ENCODE data around the gene ARHGAP22.
"Not testable (repeated sequence)": the region's sequence is repeated elsewhere in the genome, so short reads cannot be mapped to it uniquely, and the experiment has no call there.

The ARHGAP22 gene, protein sequence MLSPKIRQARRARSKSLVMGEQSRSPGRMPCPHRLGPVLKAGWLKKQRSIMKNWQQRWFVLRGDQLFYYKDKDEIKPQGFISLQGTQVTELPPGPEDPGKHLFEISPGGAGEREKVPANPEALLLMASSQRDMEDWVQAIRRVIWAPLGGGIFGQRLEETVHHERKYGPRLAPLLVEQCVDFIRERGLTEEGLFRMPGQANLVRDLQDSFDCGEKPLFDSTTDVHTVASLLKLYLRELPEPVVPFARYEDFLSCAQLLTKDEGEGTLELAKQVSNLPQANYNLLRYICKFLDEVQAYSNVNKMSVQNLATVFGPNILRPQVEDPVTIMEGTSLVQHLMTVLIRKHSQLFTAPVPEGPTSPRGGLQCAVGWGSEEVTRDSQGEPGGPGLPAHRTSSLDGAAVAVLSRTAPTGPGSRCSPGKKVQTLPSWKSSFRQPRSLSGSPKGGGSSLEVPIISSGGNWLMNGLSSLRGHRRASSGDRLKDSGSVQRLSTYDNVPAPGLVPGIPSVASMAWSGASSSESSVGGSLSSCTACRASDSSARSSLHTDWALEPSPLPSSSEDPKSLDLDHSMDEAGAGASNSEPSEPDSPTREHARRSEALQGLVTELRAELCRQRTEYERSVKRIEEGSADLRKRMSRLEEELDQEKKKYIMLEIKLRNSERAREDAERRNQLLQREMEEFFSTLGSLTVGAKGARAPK

DNA sequence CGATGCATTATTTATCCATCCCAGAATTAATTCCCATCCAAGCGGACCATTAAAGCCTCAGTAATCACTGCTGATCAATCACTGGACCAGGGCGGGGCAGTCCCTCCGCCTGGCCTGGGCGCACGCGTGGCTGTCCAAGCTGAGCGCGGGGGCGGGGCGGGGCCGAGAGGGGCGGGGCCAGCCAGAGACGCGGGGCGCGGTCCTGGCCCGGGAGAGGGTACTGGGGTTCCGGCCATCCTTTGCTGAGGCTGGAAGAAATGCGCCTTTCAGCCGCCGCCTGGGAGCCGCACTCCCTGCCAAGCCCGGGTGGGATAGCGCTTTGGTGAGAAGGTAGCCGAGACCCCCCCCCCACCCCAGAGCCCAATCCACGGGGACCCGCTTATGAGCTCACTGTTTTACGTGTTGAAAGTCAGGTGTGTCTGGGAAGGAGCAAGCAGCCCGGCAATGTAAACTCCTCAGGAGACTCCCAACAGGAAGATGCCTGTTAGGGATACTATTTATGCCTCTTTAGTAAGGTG, at the start of gene ARHGAP22:
Gene ARHGAP22 (minus strand): TSS at position 83 of the 518 bp plus-strand sequence. CDS start 277 bp downstream, outside the sequence.
- DNase-seq (ENCODE audit: low read depth in 2 of 2), result no peak

DNA sequence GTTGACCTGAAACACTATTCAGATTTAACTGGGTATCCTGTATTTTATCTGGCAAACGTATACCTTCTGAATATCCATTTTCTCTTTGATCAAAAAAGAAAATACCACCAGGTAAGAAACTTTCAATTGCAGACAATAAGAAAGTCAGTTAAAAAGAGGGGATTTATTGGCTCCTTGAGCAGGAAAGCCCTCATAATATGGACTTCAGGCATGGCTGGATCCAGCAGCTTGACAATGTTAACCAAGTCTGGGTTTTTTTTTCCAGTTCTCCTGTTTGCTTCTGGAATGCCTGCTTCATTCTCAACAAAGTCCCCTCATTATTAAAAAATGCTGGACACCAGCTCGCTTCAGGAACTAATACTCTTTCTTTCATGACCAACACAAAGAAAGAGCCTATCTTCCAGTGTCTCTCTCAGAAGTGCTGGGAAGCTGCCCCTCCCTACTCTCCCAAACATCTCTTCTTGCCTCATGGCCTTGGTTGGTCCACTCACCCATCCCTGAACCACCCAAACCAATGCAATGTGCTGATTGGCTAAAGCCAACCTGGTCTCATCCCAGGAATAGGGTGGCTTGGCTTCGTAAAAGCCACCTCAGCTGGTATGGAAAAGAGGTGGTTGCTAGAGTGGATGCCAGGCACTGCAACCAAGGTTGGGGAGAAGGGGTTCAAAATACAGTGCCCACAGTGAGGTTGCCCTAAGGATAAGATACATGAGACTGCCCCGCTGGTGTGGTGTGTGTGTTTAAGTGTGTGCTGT, 49.2 kb upstream of the ARHGAP22 start:
- DNase-seq (ENCODE audit: low read depth in 2 of 2), result no peak

DNA sequence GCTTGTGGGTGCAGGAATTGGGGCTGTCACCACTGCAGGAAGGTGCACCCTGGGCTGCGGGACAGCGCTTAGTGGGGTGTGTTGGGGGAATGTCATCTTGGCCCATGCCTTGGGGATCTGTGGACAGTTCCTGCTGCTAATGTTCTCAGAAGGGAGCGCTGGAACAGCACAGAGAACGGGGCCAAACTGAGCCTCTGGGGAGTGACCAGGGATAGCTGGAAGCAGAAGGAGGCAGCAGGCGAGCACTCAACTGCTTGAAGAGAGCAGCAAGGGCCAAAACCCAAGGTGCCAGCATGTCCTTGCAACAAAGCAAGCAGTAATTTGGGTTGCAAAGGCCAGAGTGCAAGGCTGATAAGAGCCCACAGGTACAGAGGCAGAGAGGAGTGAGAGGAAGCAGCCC, 48.5 kb upstream of the ARHGAP22 start:
- DNase-seq (ENCODE audit: low read depth in 2 of 2), result no peak

DNA sequence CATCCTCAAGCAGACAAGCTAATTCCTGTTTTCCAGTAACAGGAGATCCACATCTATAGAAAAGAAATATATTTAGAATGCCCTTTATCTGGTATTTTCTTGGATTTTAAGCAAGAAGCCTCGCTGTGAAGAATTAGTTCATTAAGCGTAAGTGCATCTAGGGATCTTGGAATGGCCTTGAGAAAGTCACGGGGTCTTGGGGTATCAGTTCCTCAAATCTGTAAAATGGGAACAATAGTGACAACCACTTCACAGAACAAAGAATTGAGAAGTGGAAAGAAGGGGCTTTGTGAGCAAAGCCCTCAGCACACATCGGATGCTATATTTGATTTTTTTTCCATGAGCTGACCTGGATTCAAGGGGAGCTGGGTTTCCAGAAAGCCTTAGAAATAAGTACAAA, 47.5 kb upstream of the ARHGAP22 start:
- no peak for DNase-seq (ENCODE audit: low read depth in 2 of 2)

DNA sequence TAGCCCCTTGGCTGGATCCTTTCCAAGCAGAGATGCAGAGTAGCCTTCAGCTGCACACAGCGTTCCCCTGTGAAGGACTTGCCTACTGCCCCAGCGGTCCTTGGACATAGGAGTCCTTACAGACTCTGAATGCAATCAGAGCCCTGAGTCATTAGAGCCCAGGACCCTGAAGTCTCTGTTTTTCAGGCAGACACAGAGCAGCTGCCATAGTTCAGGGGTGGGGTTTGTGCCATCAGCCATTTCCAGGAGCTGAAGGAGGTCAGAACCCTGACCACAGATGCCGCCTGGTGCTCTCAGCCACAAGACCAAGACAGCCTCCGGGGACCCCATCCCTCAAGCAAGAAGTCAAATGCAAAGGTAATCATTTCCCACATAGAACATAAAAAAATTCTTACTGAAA, 47.0 kb upstream of the ARHGAP22 start:
- no peak for DNase-seq (ENCODE audit: low read depth in 2 of 2)

DNA sequence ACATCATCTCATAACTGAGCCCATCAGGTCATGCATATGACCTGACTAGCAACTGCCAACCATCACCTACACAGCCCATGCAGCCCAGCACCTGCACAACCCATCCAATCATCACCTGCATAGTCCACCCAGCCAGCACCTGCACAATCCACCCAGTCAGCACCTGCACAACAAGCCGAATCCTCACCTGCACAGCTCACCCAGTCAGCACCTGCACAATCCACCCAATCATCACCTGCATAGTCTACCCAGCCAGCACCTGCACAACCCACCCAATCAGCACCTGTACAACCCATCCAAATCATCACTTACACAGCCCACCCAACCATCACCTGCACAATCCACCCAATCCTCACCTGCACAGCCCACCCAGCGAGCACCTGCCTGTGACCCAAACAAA, 46.4 kb upstream of the ARHGAP22 start:
- no peak for DNase-seq (ENCODE audit: low read depth in 2 of 2)

DNA sequence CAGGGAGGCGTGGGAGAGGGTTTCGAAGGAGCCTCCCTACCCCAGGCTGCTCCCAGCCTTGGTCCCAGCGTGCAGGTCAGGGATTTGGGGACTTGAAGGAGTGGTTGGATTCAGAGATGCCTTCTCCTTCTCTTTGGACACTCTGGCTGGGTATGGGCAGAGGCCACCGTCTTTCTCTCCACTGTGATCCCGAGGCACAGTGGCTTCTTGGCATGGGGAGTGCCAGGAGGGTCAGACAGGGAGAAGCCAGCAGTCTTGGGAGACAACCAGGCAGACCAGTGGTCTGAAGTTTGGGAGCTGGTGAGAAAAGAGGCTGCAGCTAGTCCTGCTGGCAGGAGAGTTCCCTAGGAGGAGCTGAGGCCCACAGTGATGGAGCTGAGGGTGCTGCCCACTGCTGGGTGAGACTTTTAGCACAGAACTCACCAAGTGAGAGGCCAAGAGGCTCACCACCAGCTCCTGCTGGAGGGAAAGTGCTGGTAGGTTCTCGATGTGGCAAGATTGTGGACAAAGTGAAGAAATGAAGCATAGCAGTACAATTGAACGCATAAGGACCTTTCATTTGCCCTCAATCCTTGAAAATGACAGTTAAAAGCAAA, 44.6 kb upstream of the ARHGAP22 start:
- DNase-seq (ENCODE audit: low read depth in 2 of 2), result no peak

DNA sequence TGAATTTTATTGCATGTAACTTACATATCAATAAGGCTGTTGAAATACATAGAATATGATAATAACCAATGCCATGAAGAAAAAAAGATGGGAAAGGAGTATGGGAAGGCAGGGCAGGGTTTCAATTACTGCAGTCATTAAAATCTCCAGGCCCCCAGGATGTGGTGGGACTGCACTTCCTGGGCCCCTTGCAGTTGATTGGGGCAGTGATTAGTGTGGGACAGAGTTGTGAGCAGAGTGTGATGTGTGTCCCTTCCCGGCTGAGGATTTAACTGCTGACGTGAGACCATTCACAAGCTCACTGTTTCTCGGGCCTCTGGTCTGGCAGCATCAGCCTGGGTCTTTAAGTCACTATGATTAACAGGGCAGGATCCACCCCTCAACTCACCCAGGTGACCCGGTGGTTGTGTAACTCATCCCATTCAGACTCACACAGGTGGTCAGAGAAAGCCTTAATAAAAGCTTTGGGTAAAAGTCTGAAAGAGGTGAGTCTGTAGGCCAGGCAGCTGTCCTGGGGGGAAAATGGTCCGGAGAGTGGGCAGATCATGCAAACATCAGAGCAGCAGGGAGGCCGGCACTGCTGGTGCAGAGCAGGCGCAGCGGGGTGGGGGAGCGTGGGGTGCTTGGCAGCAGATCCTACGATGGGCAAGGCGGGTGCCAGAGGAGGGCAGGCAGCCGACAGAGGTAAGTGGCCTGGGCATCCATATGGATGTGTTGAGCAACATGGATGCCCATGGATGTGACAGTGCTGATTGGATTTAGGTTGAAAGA, 43.5 kb upstream of the ARHGAP22 start:
- no peak for DNase-seq (ENCODE audit: low read depth in 2 of 2)

DNA sequence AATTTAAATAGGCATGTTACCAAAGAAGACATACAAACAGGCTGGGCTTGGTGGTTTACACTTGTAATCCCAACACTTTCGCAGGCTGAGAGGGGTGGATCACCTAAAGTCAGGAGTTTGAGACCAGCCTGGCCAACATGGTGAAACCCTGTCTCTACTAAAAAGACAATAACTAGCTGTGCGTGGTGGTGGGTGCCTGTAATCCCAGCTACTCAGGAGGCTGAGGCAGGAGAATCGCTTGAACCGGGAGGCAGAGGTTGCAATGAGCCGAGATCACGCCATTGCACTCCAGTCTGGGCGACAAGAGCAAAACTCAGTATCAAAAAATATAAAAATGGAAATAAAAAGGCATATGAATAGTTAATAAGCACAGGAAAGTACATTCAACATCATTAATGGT, 42.2 kb upstream of the ARHGAP22 start:
- not testable (repeated sequence) for DNase-seq (ENCODE audit: low read depth in 2 of 2)

DNA sequence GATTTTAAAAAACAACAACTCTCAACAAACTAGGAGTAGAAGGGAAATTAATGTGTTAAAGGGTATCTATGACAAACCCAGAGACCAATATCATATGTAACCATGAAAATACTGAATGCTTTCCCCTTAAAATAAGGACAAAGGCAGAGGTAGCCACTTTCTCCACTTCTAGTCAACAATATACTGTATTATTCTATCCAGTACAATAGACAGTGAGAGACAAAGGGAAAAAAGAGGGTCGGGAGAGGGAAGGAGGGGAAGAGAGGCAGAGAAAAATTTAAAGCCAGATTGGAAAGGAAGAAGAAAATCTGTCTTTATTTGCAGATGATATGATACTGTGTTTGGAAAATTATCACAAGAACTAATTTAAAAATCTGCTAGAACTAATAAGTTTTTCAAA, 40.7 kb upstream of the ARHGAP22 start:
- DNase-seq (ENCODE audit: low read depth in 2 of 2), result no peak

DNA sequence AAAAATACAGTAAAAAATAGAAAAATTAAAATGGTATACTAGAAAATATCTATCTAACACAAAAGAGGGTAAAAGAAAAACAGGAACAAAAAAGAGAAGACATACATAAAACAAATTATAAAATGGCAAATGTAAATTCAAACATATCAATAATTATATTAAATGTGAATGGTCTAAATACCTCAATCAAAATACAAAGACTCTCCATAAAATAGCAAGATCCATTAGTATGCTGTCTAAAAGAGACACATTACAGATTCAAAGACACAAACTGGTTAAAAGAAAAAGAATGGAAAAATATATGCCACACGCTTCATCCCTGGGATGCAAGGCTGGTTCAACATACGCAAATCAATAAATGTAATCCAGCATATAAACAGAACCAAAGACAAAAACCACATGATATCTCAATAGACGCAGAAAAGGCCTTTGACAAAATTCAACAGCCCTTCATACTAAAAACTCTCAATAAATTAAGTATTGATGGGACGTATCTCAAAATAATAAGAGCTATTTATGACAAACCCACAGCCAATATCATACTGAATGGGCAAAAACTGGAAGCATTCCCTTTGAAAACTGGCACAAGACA, 36.3 kb upstream of the ARHGAP22 start:
- DNase-seq (ENCODE audit: low read depth in 2 of 2), result not testable (repeated sequence)

DNA sequence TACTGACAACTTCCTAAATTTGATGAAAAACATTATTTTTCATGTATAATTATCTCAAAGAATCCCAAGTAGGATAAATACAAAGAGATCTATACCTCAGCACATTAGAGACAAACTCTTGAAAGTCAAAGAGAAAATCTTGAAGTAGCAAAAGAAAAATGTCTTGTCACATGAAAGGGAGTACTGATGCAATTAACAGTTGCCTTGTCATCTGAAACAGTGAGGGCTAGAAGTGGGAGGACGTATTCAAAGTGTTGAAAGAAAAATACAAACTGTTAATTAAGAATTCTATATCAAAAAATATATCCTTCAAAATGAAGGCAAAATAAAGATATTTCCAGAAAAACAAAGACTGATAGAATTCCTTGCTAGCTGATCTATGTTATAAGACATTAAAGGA, 35.5 kb upstream of the ARHGAP22 start:
- no peak for DNase-seq (ENCODE audit: low read depth in 2 of 2)

DNA sequence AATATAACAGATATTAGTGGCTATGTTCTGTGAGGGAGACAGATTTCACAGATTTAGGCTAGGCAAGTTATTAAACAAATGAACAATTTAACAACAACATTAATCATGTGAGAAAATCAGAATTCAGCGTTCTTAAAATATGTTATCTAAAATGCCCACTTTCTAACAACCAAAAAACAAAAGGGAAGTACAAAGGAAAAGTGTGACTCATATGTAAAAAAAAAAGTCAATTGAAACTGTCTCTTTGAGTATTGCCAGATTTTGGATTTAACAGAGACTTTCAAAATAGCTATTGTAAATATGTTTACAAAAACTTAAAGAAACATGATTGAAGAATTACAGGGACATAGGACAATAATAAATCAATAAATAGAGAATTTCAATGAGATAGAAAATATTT, 34.8 kb upstream of the ARHGAP22 start:
- no peak for DNase-seq (ENCODE audit: low read depth in 2 of 2)

DNA sequence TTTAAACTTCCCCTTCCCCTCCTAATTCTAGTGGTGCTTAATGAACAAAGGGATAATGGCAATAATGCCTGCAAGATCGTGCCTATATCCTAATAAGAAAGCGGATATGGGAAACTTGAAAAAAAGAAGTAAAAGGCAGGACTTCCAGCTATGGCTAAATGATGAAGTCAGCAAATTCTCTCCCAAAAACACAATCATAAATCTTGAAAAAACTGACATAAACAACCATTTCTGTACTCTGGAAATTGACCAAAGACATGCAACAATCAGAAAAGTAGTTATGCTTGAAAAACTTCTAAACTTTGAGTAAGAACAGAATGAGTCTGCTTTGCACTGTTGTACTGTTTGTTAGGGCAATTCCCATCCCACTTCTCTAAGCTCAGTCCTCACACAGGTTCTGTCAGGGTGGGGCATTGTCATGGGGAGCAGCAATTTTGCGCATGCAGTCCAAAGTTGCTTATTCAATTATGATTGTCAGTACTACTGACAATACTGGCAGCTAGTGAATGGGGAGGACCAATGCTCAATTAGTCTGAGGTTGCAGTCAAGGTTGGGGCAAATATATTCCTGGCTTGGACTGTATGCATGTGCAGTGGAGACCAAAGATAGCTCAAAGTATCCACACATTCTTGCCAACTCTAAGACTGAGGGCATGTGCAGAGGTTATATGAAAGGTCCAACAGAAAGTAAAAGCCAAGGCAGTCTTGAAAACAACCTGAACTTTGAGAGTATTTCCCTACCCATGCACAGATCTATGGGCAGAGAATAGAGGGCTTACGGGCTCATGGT, 34.1 kb upstream of the ARHGAP22 start:
- DNase-seq (ENCODE audit: low read depth in 2 of 2), result no peak

DNA sequence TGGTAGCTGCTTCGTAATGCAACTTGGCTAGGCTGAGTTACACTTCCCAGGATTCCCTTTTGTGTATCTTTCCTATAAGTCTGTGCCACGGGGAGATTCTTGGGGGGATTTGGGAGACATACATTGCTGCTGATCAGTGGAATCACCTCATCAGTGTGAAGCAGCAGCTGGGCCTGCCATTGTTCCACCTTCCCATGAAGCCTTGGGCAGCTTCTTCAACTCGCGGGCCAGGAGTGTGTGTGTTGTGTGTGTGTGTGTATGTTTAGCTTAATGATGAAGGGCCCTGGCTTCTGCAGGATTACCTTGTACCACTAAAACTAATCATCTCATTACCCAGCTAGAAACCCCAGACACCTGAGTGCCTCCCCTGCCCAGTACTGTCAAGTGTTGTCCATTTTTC, 33.3 kb upstream of the ARHGAP22 start:
- no peak for DNase-seq (ENCODE audit: low read depth in 2 of 2)

DNA sequence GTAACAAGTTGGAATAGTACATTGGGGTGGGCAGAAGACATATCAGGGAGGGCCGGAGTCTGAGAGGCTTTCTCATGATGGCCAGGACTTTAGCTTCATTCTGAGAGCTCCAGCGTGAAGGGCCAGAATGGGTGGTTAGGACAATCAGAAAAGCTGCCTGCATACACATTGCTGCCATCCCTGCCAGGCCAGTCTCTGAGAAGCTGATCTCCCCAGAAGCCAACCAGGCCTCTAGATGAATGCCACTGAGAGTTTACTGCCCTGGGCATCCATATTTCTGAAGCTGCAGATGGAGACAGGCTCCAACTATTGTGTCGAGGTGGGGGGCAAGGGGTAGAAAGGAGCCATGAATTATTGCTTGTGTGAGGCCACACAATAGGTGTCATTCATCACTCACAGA, 32.0 kb upstream of the ARHGAP22 start:
- no peak for DNase-seq (ENCODE audit: low read depth in 2 of 2)

DNA sequence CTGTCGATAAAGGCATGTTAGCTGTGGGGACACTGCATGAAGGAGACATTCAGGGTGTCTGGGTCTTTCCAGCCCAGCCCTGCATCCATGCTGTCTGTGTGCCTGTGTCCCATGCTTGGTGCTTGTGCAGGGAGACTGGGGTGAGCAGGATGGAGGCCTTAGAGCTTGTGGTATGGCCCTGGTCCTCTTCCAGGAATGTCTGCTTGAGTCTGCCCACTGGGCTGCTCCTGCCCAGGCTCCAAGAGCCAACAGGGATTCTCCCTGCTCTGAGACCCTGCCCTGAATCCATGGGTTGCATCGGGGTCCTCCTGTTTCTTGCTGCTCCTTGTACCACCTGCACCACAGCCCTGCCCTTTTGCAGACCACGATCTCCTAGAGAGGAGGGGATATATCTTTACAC, 31.4 kb upstream of the ARHGAP22 start:
- DNase-seq (ENCODE audit: low read depth in 2 of 2), result no peak

DNA sequence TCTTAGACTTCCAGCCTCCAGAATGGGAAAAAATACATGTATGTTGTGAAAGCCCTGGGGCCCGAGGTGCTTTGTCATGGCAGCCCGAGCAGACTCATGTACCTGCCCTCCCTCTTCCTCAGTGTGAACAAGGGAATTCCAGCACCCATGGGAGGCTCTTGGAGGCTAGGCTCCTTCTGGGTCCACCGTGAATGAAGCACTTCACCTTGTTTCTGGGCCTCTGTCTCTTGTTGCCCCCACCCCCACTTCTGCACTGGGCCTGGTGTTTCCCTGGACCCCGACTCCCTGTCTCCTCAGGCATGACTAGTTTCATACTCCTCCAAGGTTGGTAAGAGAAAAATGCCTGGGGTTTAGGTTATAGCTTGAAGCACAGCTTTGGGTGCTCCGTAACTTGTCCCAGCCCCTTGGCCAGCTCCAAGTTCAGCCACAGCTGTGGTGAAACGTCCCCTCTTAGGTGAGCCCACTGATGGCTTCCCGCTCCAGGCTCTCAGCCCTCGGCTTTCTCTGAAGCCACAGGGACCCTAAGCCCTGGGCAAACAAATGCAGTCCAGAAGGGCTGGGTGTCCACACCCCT, 30.2 kb upstream of the ARHGAP22 start:
- DNase-seq (ENCODE audit: low read depth in 2 of 2), result no peak

DNA sequence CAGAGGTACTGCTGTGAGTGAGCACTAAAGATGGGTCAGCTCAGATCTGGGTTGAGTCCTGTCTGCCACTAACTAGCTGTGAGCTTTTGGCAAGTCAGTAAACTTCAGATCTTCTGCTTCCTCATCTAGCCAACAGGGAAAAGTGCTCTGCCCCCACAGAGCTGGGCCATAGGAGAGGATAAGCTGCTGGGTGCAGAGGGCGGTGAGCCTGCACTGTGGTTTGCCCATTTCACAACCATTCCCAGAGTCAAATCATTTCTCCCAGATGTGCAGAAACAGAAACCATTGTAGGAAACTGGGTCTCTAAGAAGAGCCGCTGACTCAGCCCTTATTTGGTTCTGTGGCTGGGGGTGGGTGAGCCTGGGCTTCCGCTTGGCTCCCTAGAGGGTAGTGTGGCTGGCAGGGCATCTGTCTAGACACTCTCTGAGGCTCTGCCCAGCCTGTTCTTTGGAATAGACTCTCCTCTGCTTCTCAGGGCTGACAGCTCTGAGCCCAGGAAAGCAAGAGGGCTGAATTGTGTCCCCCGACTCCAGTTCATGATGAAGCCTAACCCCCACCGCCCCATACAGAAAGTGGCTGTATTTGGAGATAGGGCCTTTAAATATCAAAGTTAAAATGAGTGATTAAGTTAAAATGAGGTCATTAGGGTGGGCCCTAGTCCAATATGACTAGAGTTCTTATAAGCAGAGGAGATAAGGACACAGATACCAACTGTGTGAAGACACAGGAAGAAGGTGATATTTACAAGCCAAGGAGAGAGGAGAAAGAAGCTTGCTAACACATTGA, 29.5 kb upstream of the ARHGAP22 start:
- DNase-seq (ENCODE audit: low read depth in 2 of 2), result no peak
